Common myeloid progenitor, CD34-positive (primary cell): ENCODE data around the gene GMPR.

Source experiments
- CTCF ChIA-PET: fragments of 350-600 bp; sonication (Branson Sonifier 250); formaldehyde crosslinking; loops from one replicate; lab custom pipeline; 2021; ENCODE audit warnings: antibody characterized with exemption; lab: Charles Lee
- POLR2A ChIA-PET: fragments of 350-600 bp; sonication (Branson Sonifier 250); formaldehyde crosslinking; loops from one replicate; lab custom pipeline; 2021; ENCODE audit warnings: antibody characterized with exemption; lab: Charles Lee
- DNase-seq, 3 donors: peaks; one replicate each; pipeline versions ENCODE4 v3.0.0 to v3.0.0-alpha.2; 2013
- H3K27ac ChIP-seq, 2 experiments: 1 replicate in 1 of 2; 2 replicates in 1 of 2; pipeline ENCODE4 v1.7.0; 2013; ENCODE audit warnings: inconsistent platforms in 2 of 2, low read length in 2 of 2, mild to moderate bottlenecking in 2 of 2, low read depth in 1 of 2, moderate library complexity in 1 of 2; ENCODE audit not compliant: severe bottlenecking in 2 of 2, insufficient read depth in 1 of 2, poor library complexity in 1 of 2
- H3K27me3 ChIP-seq, 5 experiments: replicated peaks in 2 of 5; 1 replicate in 3 of 5; 2 replicates in 2 of 5; pipeline versions ENCODE4 v1.6.1 to v1.7.0; 2013; ENCODE audit warnings: low read length in 4 of 5, mild to moderate bottlenecking in 2 of 5, moderate library complexity in 2 of 5, inconsistent platforms in 1 of 5; ENCODE audit not compliant: insufficient read depth in 5 of 5, control insufficient read depth in 4 of 5
- H3K36me3 ChIP-seq, 4 experiments: 1 replicate in 2 of 4; 2 replicates in 2 of 4; pipeline versions ENCODE4 v1.6.1 to v1.7.0; 2013; ENCODE audit warnings: low read length in 3 of 4, control low read depth in 1 of 4, mild to moderate bottlenecking in 1 of 4; ENCODE audit not compliant: control insufficient read depth in 4 of 4, insufficient read depth in 4 of 4
- H3K4me1 ChIP-seq, 4 experiments: 1 replicate in 3 of 4; 2 replicates in 1 of 4; pipeline versions ENCODE4 v1.6.1 to v1.7.1; 2013; ENCODE audit warnings: low read length in 3 of 4, mild to moderate bottlenecking in 3 of 4, control low read depth in 1 of 4, inconsistent platforms in 1 of 4, moderate library complexity in 1 of 4; ENCODE audit not compliant: control insufficient read depth in 4 of 4, insufficient read depth in 4 of 4; ENCODE audit errors: control extremely low read depth in 1 of 4
- H3K4me3 ChIP-seq, 7 experiments: 1 replicate in 4 of 7; 2 replicates in 3 of 7; pipeline versions ENCODE4 v1.5.1 to v1.7.0; 2013; ENCODE audit warnings: mild to moderate bottlenecking in 7 of 7, low read length in 6 of 7, moderate library complexity in 6 of 7, inconsistent platforms in 2 of 7, low read depth in 2 of 7, control low read depth in 1 of 7; ENCODE audit not compliant: insufficient read depth in 4 of 7, control insufficient read depth in 1 of 7; ENCODE audit errors: extremely low read depth in 1 of 7
- H3K9me3 ChIP-seq, 5 experiments: 1 replicate in 4 of 5; 2 replicates in 1 of 5; pipeline versions ENCODE4 v1.6.1 to v1.7.1; 2013; ENCODE audit warnings: low read length in 4 of 5, mild to moderate bottlenecking in 2 of 5, inconsistent platforms in 1 of 5, low read depth in 1 of 5, moderate library complexity in 1 of 5; ENCODE audit not compliant: control insufficient read depth in 4 of 5, insufficient read depth in 2 of 5; ENCODE audit errors: control extremely low read depth in 1 of 5
- WGBS: methylation state at CpG from one replicate; pipeline ENCODE4 v1.1.5; 2013; ENCODE audit not compliant: insufficient coverage; 5-methylcytosine and 5-hydroxymethylcytosine counted together

The GMPR gene

GRCh38 chr6:16318538-16318937 is 80.2 kb downstream of the GMPR start:
- no peaks in the 10 kb centered on the region for H3K36me3 ChIP-seq
- 92% methylated on average over 4 of the region's 6 CpGs for WGBS
- no peaks in the 10 kb centered on the region for H3K27me3 ChIP-seq
- POLR2A ChIA-PET: no interaction called here
- H3K4me1 ChIP-seq: peaks cover 18 to 43% (median 35%) of the 10 kb centered on the region in 4 experiments
- H3K27ac ChIP-seq: no peak overlapping the region
- no peak overlapping the region for H3K4me3 ChIP-seq
- no peak for DNase-seq
- CTCF ChIA-PET: interaction anchor here (0.9 to 6.3 kb wide), 4 partner anchors 10 to 80 kb away, joined by 3 to 46 read pairs (median 11); partner anchors contain the start of gene GMPR
- no peaks in the 10 kb centered on the region for H3K9me3 ChIP-seq

GRCh38 chr6:16318953-16319720 is 80.8 kb downstream of the GMPR start:
- Histone ChIP-seq H3K4me3 (peak overlapping the region in 4 of 7 experiments; percentile 31 to 74 (median 62)), H3K27ac (peak overlapping the region in 1 of 2 experiments; percentile 67), H3K9me3 (no peaks in the 10 kb centered on the region), H3K27me3 (no peaks in the 10 kb centered on the region), H3K4me1 (peaks cover 18 to 43% (median 35%) of the 10 kb centered on the region in 4 experiments), H3K36me3 (no peaks in the 10 kb centered on the region)
- 98% methylated on average over 6 of the region's 8 CpGs for WGBS
- ChIA-PET POLR2A (no interaction called here), CTCF (interaction anchor here (0.9 to 6.3 kb wide), 4 partner anchors 10 to 81 kb away, joined by 3 to 46 read pairs (median 11); partner anchors contain the start of gene GMPR)
- no peak for DNase-seq

GRCh38 chr6:16319813-16320532 is 81.6 kb downstream of the GMPR start:
- 0% methylated on average over 8 of the region's 16 CpGs for WGBS
- Histone ChIP-seq H3K27me3 (no peaks in the 10 kb centered on the region), H3K4me1 (peaks cover 18 to 43% (median 35%) of the 10 kb centered on the region in 4 experiments), H3K9me3 (no peaks in the 10 kb centered on the region), H3K36me3 (no peaks in the 10 kb centered on the region), H3K27ac (peak overlapping the region in 1 of 2 experiments; percentile 67), H3K4me3 (peak overlapping the region in 6 of 7 experiments; percentile 31 to 74 (median 49))
- CTCF ChIA-PET: interaction anchor here (4.9 to 6.3 kb wide), 2 partner anchors 9 to 13 kb away, joined by 19 to 46 read pairs; no protein-coding TSS in a partner anchor
- POLR2A ChIA-PET: no interaction called here
- peak; percentile 76 to 95 (median 91) for DNase-seq

- H3K27ac ChIP-seq: peak overlapping the region in 1 of 2 experiments; percentile 67
- 95% methylated on average over 15 of the region's 21 CpGs for WGBS
- peak overlapping the region in 4 of 7 experiments; percentile 31 to 74 (median 62) for H3K4me3 ChIP-seq
- POLR2A ChIA-PET: no interaction called here
- no peaks in the 10 kb centered on the region for H3K9me3 ChIP-seq
- no peaks in the 10 kb centered on the region for H3K27me3 ChIP-seq
- peaks cover 0 to under 1% (median 0%) of the 10 kb centered on the region in 4 experiments for H3K36me3 ChIP-seq
- no peak for DNase-seq
- H3K4me1 ChIP-seq: peaks cover 18 to 43% (median 35%) of the 10 kb centered on the region in 4 experiments
- CTCF ChIA-PET: interaction anchor here (4.9 to 6.3 kb wide), 2 partner anchors 8 to 13 kb away, joined by 19 to 46 read pairs; no protein-coding TSS in a partner anchor
These were observed 82.3 kb downstream of the GMPR start for GRCh38 chr6:16320533-16321340.

GRCh38 chr6:16321341-16321710 is 82.9 kb downstream of the GMPR start:
- H3K4me1 ChIP-seq: peaks cover 18 to 43% (median 35%) of the 10 kb centered on the region in 4 experiments
- no peak overlapping the region for H3K4me3 ChIP-seq
- peaks cover 0 to 3% (median 0%) of the 10 kb centered on the region in 5 experiments for H3K9me3 ChIP-seq
- H3K27ac ChIP-seq: no peak overlapping the region
- H3K27me3 ChIP-seq: no peaks in the 10 kb centered on the region
- POLR2A ChIA-PET: no interaction called here
- 89% methylated on average over 6 of the region's 7 CpGs for WGBS
- CTCF ChIA-PET: interaction anchor here (6.3 kb wide), 1 partner anchor 12 kb away, joined by 46 read pairs; no protein-coding TSS in a partner anchor
- DNase-seq: no peak
- H3K36me3 ChIP-seq: peaks cover 0 to 6% (median 2%) of the 10 kb centered on the region in 4 experiments

- Histone ChIP-seq H3K4me3 (no peak overlapping the region), H3K4me1 (peaks cover 18 to 42% (median 35%) of the 10 kb centered on the region in 4 experiments), H3K36me3 (peaks cover 0 to 11% (median 4%) of the 10 kb centered on the region in 4 experiments), H3K27ac (no peak overlapping the region), H3K9me3 (peaks cover 0 to 3% (median 0%) of the 10 kb centered on the region in 5 experiments), H3K27me3 (no peaks in the 10 kb centered on the region)
- 100% methylated on average over 11 of the region's 11 CpGs for WGBS
- ChIA-PET POLR2A (no interaction called here), CTCF (interaction anchor here (6.3 kb wide), 1 partner anchor 12 kb away, joined by 46 read pairs; no protein-coding TSS in a partner anchor)
- no peak for DNase-seq
These were observed 83.4 kb downstream of the GMPR start for GRCh38 chr6:16321826-16322225.
